ENCODE data around the gene RAB18.
A peak's percentile ranks its signal among the peaks of the same experiment; 100 is the strongest.
"Not testable (repeated sequence)": the region's sequence is repeated elsewhere in the genome, so short reads cannot be mapped to it uniquely, and the experiment has no call there.

Gene RAB18

DNA sequence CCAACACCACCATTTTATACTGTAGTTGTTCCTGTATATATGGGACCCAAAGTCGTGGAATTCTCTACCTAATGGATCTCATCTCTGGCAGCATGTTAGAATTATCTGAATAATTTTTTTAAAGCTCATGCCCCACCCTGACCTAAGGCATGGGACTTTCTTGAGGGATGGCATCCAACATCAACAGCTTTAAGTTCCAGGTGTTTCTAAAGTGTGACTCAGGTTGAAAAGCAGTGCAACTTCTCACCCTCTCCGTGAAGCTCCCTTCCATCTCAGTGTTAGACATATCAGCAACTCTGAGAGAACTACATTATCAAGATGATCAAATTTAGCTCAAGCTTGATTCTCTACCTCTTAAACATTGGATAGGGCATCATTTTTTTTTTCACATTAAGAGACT is 18.1 kb upstream of the RAB18 start:
- no peaks in the 10 kb centered on the region for H3K36me3 Mint-ChIP-seq (ENCODE audit: low read depth)
- no peaks in the 10 kb centered on the region for H3K4me1 Mint-ChIP-seq (ENCODE audit: low read depth)
- H3K9me3 Mint-ChIP-seq: peaks cover 8% of the 10 kb centered on the region
- no peak overlapping the region for H3K27ac Mint-ChIP-seq
- H3K27me3 Mint-ChIP-seq (ENCODE audit: low read depth): peaks cover 40% of the 10 kb centered on the region
- H3K4me3 Mint-ChIP-seq: no peak overlapping the region

- H3K4me1 Mint-ChIP-seq (ENCODE audit: low read depth): no peaks in the 10 kb centered on the region
- H3K27me3 Mint-ChIP-seq (ENCODE audit: low read depth): peaks cover 53% of the 10 kb centered on the region
- no peaks in the 10 kb centered on the region for H3K36me3 Mint-ChIP-seq (ENCODE audit: low read depth)
- no peak overlapping the region for H3K27ac Mint-ChIP-seq
- H3K9me3 Mint-ChIP-seq: peaks cover 23% of the 10 kb centered on the region
- H3K4me3 Mint-ChIP-seq: no peak overlapping the region
Measured at GRCh38 chr10:27490807-27491206, 13.3 kb upstream of the RAB18 start.

DNA sequence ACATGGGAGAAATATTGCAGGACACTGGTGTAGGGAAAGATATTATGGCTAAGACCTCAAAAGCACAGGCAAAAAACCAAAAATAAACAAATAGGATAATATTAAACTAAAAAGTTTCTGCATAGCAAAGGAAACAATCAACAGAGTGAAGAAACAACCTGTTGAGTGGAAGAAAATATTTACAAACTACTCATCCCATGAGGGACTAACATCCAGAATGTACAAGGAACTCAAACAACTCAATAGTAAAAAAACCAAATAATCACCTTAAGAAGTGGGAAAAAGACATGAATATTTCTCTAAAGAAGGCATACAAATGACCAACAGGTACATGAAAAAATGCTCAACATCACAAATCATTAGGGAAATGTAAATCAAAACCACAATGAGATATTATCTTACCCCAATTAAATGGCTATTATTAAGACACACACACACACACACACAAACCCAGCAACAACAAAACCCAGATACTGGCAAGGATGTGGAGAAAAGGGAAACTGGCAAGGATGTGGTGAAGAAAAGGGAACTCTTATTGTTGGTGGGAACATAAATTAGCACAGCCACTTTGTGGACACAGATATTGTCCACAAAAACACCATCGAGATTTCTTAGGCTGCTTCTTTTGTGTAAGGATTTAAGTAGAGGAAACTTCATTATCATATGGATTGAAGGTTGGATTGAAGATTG is 9.8 kb upstream of the RAB18 start:
- Mint-ChIP-seq H3K9me3 (peaks cover 23% of the 10 kb centered on the region), H3K4me3 (no peak overlapping the region), H3K36me3 (ENCODE audit: low read depth) (no peaks in the 10 kb centered on the region), H3K4me1 (ENCODE audit: low read depth) (no peaks in the 10 kb centered on the region), H3K27me3 (ENCODE audit: low read depth) (peaks cover 48% of the 10 kb centered on the region), H3K27ac (no peak overlapping the region)

- Mint-ChIP-seq H3K4me1 (ENCODE audit: low read depth) (no peaks in the 10 kb centered on the region), H3K4me3 (no peak overlapping the region)
Measured at GRCh38 chr10:27496137-27496536, 8.0 kb upstream of the RAB18 start.

GRCh38 chr10:27500096-27500495 is 4.0 kb upstream of the RAB18 start:
- Mint-ChIP-seq H3K4me3 (no peak overlapping the region), H3K9me3 (no peaks in the 10 kb centered on the region), H3K27ac (no peak overlapping the region), H3K4me1 (ENCODE audit: low read depth) (peaks cover 15% of the 10 kb centered on the region), H3K27me3 (ENCODE audit: low read depth) (peaks cover 19% of the 10 kb centered on the region), H3K36me3 (ENCODE audit: low read depth) (peaks cover 6% of the 10 kb centered on the region)

More at GRCh38 chr10:27496137-27496536, 8.0 kb upstream of the RAB18 start:
- Mint-ChIP-seq H3K27ac (no peak overlapping the region), H3K27me3 (ENCODE audit: low read depth) (peaks cover 43% of the 10 kb centered on the region), H3K9me3 (peaks cover 13% of the 10 kb centered on the region), H3K36me3 (ENCODE audit: low read depth) (no peaks in the 10 kb centered on the region)

DNA sequence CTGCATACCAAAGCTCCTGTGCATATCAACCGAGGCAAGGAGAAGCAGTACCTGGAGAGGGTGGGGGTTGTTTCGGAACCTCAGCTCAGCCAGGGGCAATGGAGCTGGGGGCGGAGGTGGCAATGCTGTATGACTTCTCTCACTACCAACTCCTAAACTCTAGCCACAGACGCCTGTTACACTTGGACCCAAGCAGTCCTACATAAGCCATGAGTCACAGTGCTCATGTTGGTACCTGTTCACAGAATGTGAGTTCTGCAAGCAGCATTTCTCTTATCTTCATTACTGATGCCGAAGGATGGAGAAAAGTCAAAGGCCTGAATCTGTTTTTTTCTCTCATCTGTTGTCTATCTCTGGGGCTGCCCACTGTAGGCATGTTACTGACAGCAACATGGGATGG is 3.2 kb upstream of the RAB18 start:
- Mint-ChIP-seq H3K4me1 (ENCODE audit: low read depth) (peaks cover 19% of the 10 kb centered on the region), H3K4me3 (no peak overlapping the region), H3K27me3 (ENCODE audit: low read depth) (peaks cover 16% of the 10 kb centered on the region), H3K36me3 (ENCODE audit: low read depth) (peaks cover 6% of the 10 kb centered on the region), H3K27ac (no peak overlapping the region), H3K9me3 (no peaks in the 10 kb centered on the region)

GRCh38 chr10:27503498-27504006 is 552 bp upstream of the RAB18 start:
- Mint-ChIP-seq H3K27ac (peak overlapping the region; percentile 99), H3K27me3 (ENCODE audit: low read depth) (peaks cover 3% of the 10 kb centered on the region), H3K36me3 (ENCODE audit: low read depth) (peaks cover 15% of the 10 kb centered on the region), H3K9me3 (no peaks in the 10 kb centered on the region), H3K4me3 (peak overlapping the region; percentile 100), H3K4me1 (ENCODE audit: low read depth) (peaks cover 31% of the 10 kb centered on the region)

DNA sequence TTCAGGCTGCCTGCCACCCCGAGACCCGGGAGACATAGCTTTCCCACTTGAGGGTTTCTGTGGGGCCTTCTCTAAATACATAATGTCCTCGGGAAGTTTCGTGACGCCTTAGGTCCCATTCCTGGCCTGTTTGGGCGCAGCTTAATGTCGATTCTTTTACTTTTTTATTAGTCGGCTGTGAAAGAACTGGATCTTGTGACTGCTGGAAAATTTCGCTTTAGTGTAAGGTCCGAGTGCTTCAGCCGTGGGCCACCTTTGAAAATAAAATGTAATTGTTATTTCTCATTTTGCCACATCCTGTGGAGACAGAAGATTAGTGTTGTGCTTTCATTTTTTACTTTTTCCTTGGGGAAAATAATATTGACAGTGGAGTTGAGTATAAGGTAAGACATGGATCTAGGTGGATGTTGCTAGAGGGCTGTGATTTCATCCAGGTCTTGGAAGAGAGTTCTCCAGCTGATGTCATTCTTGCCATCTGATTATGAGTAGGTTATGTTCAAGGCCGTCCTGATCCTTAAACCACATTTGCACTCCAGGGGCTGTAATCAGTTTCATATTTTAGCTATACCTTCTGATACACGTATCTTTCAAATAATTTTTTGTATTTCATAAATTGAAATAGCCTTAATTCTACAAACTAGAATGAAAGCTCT is 830 bp downstream of the RAB18 start:
- H3K27me3 Mint-ChIP-seq (ENCODE audit: low read depth): peaks cover 3% of the 10 kb centered on the region
- peaks cover 22% of the 10 kb centered on the region for H3K36me3 Mint-ChIP-seq (ENCODE audit: low read depth)
- peak overlapping the region; percentile 99 for H3K27ac Mint-ChIP-seq
- H3K4me3 Mint-ChIP-seq: peak overlapping the region; percentile 100
- H3K4me1 Mint-ChIP-seq (ENCODE audit: low read depth): peaks cover 41% of the 10 kb centered on the region
- no peaks in the 10 kb centered on the region for H3K9me3 Mint-ChIP-seq

- H3K27me3 Mint-ChIP-seq (ENCODE audit: low read depth); H3K27ac Mint-ChIP-seq; H3K9me3 Mint-ChIP-seq: not testable (repeated sequence)
- Mint-ChIP-seq H3K4me1 (ENCODE audit: low read depth) (peaks cover 47% of the 10 kb centered on the region), H3K36me3 (ENCODE audit: low read depth) (peaks cover 28% of the 10 kb centered on the region), H3K4me3 (peak overlapping the region; percentile 74)
Measured at GRCh38 chr10:27505537-27505936, 1.4 kb downstream of the RAB18 start.

GRCh38 chr10:27506280-27506679 is 2.2 kb downstream of the RAB18 start:
- Mint-ChIP-seq H3K27ac (no peak overlapping the region), H3K36me3 (ENCODE audit: low read depth) (peaks cover 28% of the 10 kb centered on the region), H3K4me1 (ENCODE audit: low read depth) (peaks cover 47% of the 10 kb centered on the region), H3K4me3 (peak overlapping the region; percentile 74), H3K27me3 (ENCODE audit: low read depth) (peaks cover 3% of the 10 kb centered on the region), H3K9me3 (no peaks in the 10 kb centered on the region)

- Mint-ChIP-seq H3K9me3 (no peaks in the 10 kb centered on the region), H3K4me1 (ENCODE audit: low read depth) (peaks cover 40% of the 10 kb centered on the region), H3K36me3 (ENCODE audit: low read depth) (peaks cover 40% of the 10 kb centered on the region), H3K27ac (peak overlapping the region; percentile 29), H3K27me3 (ENCODE audit: low read depth) (no peaks in the 10 kb centered on the region), H3K4me3 (no peak overlapping the region)
Measured at GRCh38 chr10:27512548-27512947, 8.4 kb downstream of the RAB18 start.

GRCh38 chr10:27513451-27514191 is 9.5 kb downstream of the RAB18 start:
- peaks cover 41% of the 10 kb centered on the region for H3K36me3 Mint-ChIP-seq (ENCODE audit: low read depth)
- H3K27ac Mint-ChIP-seq: peak overlapping the region; percentile 93
- peak overlapping the region; percentile 82 for H3K4me3 Mint-ChIP-seq
- peaks cover 44% of the 10 kb centered on the region for H3K4me1 Mint-ChIP-seq (ENCODE audit: low read depth)
- H3K9me3 Mint-ChIP-seq: no peaks in the 10 kb centered on the region
- no peaks in the 10 kb centered on the region for H3K27me3 Mint-ChIP-seq (ENCODE audit: low read depth)

DNA sequence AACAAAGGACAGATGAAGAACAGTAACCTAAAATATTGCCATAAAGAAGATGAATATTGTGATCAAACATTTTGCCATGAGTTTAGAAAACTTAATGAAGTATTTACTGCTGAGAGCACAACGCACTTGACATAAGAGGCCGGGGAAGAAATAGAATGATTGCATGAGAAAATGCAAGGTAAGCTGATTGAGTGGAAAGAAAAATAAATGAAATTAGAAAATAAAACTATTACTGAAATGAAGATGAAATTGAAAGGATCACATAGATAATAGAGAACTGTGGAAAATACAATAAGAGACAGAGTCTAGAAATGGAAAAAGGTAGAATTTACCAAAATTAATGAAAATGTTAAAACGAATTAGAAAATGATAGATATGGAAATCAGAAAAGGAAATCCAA is 10.1 kb downstream of the RAB18 start:
- Mint-ChIP-seq H3K4me3 (peak overlapping the region; percentile 82), H3K36me3 (ENCODE audit: low read depth) (peaks cover 38% of the 10 kb centered on the region), H3K9me3 (no peaks in the 10 kb centered on the region), H3K27me3 (ENCODE audit: low read depth) (no peaks in the 10 kb centered on the region), H3K4me1 (ENCODE audit: low read depth) (peaks cover 40% of the 10 kb centered on the region), H3K27ac (peak overlapping the region; percentile 93)

DNA sequence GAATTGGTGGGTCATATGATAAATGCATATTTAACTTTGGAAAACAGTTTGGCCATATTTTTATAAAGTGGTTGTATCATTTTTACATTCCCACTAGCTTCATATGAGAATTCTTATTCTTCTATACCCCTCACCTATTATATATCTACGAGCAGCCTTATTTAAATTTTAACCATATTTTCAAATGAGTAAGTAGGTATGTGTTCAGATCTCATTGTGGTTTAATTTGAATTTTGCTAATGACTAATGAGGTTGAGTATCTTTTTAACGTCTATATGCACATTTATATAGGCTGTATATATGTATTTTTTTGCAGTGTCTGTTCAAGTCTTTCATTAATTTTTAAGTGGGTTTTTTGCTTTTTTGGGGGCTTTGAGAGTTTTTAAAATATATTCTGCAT is 14.2 kb downstream of the RAB18 start:
- no peak overlapping the region for H3K4me3 Mint-ChIP-seq
- H3K27me3 Mint-ChIP-seq (ENCODE audit: low read depth): no peaks in the 10 kb centered on the region
- no peaks in the 10 kb centered on the region for H3K9me3 Mint-ChIP-seq
- H3K36me3 Mint-ChIP-seq (ENCODE audit: low read depth): peaks cover 23% of the 10 kb centered on the region
- H3K4me1 Mint-ChIP-seq (ENCODE audit: low read depth): peaks cover 44% of the 10 kb centered on the region
- no peak overlapping the region for H3K27ac Mint-ChIP-seq

DNA sequence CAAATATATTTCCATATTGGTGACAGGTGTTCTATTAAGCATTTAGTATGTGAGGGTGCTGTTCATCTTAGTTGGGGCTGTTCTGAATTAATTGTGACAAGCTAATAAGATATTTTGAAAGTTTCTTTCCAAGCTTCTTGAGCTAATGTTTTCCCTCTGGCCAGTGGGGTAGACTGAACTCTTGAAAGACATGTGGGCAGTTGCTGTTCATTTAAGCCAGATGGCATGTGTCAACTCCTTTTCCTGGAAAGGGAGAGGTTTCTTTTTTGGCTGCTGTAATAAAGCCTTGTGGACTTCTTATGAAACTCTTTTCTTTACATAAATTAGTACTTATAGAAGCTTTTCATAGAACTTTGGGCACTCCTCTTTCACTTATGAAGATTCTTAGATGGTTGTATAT is 21.7 kb downstream of the RAB18 start:
- no peaks in the 10 kb centered on the region for H3K27me3 Mint-ChIP-seq (ENCODE audit: low read depth)
- peak overlapping the region; percentile 7 for H3K27ac Mint-ChIP-seq
- peaks cover 55% of the 10 kb centered on the region for H3K4me1 Mint-ChIP-seq (ENCODE audit: low read depth)
- H3K9me3 Mint-ChIP-seq: no peaks in the 10 kb centered on the region
- H3K4me3 Mint-ChIP-seq: no peak overlapping the region
- H3K36me3 Mint-ChIP-seq (ENCODE audit: low read depth): peaks cover 17% of the 10 kb centered on the region

All from T-helper 1 cell treated with Interleukin-12 subunit alpha and Interleukin-12 subunit beta and Interleukin-4 antibody, amounts not matched to agents 30 μg/mL and 1 μg/mL, for 36 hours (primary cell).